ENCODE results near the gene KAZN.

The KAZN gene

DNA sequence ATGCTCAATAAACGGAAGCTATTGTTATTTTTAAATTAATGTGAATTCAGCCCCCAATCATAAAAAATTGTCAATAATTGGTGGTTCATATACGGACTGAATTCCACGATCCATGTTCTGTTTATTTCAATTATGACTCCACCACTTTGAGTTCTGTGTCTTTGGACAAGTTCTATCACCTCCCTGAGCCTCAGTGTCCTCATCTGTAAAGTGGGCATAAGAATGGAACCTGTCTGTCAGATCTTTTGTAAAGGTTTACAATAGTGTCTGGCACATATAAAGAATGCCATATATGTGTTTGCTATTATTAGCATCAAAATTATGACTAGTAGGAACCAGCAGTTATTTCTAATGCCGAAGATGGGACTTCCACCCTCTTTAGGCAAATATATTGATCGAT, 183.3 kb downstream of the KAZN start:
- H3K36me3 Mint-ChIP-seq (ENCODE audit: low read depth): peaks cover 17% of the 10 kb centered on the region
- H3K4me3 Mint-ChIP-seq: no peak overlapping the region
- TF ChIP-seq, protein P1, sequence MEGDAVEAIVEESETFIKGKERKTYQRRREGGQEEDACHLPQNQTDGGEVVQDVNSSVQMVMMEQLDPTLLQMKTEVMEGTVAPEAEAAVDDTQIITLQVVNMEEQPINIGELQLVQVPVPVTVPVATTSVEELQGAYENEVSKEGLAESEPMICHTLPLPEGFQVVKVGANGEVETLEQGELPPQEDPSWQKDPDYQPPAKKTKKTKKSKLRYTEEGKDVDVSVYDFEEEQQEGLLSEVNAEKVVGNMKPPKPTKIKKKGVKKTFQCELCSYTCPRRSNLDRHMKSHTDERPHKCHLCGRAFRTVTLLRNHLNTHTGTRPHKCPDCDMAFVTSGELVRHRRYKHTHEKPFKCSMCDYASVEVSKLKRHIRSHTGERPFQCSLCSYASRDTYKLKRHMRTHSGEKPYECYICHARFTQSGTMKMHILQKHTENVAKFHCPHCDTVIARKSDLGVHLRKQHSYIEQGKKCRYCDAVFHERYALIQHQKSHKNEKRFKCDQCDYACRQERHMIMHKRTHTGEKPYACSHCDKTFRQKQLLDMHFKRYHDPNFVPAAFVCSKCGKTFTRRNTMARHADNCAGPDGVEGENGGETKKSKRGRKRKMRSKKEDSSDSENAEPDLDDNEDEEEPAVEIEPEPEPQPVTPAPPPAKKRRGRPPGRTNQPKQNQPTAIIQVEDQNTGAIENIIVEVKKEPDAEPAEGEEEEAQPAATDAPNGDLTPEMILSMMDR (IDR thresholded peaks at IDR 0.05): no peak
- no peak for DNase-seq
- no peaks in the 10 kb centered on the region for H3K9me3 Mint-ChIP-seq
- H3K4me1 Mint-ChIP-seq: peaks cover 46% of the 10 kb centered on the region
- H3K27ac Mint-ChIP-seq: no peak overlapping the region
- peaks cover 5% of the 10 kb centered on the region for H3K27me3 Mint-ChIP-seq (ENCODE audit: low read depth, poor library complexity)

GRCh38 chr1:14782741-14783591, 184.5 kb downstream of the KAZN start:
- Mint-ChIP-seq H3K4me1 (peaks cover 39% of the 10 kb centered on the region), H3K4me3 (no peak overlapping the region)

DNA sequence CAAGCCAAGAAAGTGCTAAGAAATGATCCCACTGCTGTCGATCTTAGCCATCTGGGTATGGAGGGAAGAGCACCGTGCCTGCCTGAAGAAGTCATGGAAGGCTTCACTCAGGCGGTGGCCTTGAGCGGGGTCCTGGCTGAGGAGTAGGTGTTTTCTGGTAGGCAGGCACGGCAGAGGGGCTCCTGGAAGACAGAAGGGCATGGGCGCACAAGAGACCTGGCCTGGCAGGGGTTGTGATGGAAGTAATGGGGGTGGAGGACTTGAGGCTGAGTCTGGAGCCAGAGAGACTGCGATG, 185.1 kb downstream of the KAZN start:
- Mint-ChIP-seq H3K36me3 (ENCODE audit: low read depth) (peaks cover 17% of the 10 kb centered on the region), H3K4me1 (peaks cover 34% of the 10 kb centered on the region), H3K27me3 (ENCODE audit: low read depth, poor library complexity) (peaks cover 5% of the 10 kb centered on the region), H3K27ac (no peak overlapping the region), H3K9me3 (no peaks in the 10 kb centered on the region), H3K4me3 (no peak overlapping the region)
- no peak for DNase-seq
- TF ChIP-seq, protein P1 (IDR thresholded peaks at IDR 0.05): no peak

More at GRCh38 chr1:14782741-14783591, 184.5 kb downstream of the KAZN start:
- H3K27ac Mint-ChIP-seq: no peak overlapping the region
- TF ChIP-seq, protein P1 (IDR thresholded peaks at IDR 0.05): no peak
- no peak for DNase-seq
- no peaks in the 10 kb centered on the region for H3K9me3 Mint-ChIP-seq
- peaks cover 5% of the 10 kb centered on the region for H3K27me3 Mint-ChIP-seq (ENCODE audit: low read depth, poor library complexity)
- peaks cover 17% of the 10 kb centered on the region for H3K36me3 Mint-ChIP-seq (ENCODE audit: low read depth)

DNA sequence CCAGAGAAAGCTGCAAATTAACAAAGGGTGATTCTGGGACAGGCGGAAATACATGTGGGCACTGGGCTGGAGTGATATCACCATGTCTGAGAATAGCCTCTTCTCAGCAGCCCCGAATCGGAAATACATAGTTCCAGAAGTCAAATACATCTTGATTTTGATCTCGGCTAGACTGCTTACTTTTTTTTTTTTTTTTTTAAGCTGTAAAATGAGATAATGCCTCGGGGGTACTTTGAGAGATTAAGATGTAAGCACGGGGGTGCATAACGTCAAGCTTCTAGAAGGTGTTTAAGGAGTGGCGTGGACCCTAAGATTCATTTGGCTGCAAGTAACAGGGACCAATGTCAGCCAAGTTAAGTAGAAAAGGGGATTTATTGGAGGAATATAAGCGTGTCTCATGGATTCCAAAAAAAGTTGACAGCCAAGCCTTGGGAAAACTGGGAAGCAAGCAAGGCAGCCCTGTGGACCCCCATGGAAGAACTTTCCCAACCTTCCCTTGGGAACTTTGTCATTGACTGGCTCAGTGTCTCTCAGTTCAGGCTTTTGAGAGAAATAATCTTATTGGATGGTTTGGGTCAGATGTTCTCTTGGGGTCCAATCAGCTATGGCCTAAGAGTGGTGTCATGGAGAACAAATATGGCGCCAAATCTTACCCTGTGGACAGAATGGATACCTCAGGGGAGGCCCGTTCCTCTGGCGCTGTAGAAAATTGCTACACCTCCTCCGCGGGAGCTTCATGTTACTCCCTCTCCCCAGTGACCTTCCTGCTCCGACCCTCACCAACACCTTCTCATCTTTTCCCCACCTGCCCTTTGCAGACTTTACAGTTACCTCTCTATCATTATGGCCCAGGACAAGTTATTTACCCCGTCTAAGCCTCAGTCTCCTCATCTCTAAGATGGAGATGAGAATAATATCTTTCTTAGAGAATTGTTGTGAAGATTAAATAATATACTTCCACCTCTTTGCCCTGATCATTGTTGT, 186.6 kb downstream of the KAZN start:
- peaks cover 17% of the 10 kb centered on the region for H3K36me3 Mint-ChIP-seq (ENCODE audit: low read depth)
- H3K4me3 Mint-ChIP-seq: no peak overlapping the region
- DNase-seq: no peak
- peaks cover 3% of the 10 kb centered on the region for H3K27me3 Mint-ChIP-seq (ENCODE audit: low read depth, poor library complexity)
- H3K27ac Mint-ChIP-seq: no peak overlapping the region
- no peaks in the 10 kb centered on the region for H3K9me3 Mint-ChIP-seq
- TF ChIP-seq, protein P1 (IDR thresholded peaks at IDR 0.05): no peak
- H3K4me1 Mint-ChIP-seq: peaks cover 19% of the 10 kb centered on the region

GRCh38 chr1:14786109-14786675, 187.7 kb downstream of the KAZN start:
- Mint-ChIP-seq H3K36me3 (ENCODE audit: low read depth) (peaks cover 13% of the 10 kb centered on the region), H3K4me1 (peaks cover 16% of the 10 kb centered on the region), H3K9me3 (no peaks in the 10 kb centered on the region), H3K27ac (no peak overlapping the region), H3K27me3 (ENCODE audit: low read depth, poor library complexity) (no peaks in the 10 kb centered on the region), H3K4me3 (no peak overlapping the region)
- DNase-seq: no peak
- TF ChIP-seq, protein P1 (IDR thresholded peaks at IDR 0.05): no peak

Data from nephron progenitor cell (in vitro differentiated cells).